ENCODE measurements around the gene VAMP5.

DNA sequence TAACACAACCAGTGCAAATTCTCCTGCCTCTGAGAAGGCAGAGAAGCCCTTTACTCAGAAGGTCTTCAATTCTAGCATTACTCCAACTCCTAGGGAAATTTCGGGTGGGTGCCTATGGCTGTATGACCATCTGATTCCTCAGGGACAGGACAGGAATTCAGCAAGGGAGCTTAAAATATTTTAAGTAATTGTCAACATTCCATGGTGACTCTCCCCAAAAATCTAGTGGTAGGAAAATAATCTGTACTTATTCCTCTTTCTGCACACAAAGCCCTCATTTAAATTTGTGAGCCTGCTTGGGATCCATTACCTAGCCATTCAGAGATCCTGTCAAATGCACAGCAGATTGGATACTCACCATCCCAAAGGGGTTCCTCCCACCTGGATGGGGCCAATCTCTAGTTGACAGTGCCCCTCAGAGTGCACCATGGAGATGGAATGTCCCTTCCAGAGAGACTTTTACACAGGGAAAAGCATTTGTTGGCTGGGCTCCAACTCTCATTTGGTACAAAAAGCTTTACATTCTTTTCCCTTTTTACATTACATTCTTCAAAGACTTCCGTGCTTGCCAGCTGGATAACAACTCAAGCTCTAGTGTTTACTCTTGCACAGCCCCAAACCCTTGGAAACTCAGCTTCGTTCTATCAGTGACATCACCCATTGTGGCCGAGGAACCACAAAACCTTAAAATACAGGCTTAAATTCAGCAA, 21.3 kb downstream of the VAMP5 start:
- TF ChIP-seq, protein P1, sequence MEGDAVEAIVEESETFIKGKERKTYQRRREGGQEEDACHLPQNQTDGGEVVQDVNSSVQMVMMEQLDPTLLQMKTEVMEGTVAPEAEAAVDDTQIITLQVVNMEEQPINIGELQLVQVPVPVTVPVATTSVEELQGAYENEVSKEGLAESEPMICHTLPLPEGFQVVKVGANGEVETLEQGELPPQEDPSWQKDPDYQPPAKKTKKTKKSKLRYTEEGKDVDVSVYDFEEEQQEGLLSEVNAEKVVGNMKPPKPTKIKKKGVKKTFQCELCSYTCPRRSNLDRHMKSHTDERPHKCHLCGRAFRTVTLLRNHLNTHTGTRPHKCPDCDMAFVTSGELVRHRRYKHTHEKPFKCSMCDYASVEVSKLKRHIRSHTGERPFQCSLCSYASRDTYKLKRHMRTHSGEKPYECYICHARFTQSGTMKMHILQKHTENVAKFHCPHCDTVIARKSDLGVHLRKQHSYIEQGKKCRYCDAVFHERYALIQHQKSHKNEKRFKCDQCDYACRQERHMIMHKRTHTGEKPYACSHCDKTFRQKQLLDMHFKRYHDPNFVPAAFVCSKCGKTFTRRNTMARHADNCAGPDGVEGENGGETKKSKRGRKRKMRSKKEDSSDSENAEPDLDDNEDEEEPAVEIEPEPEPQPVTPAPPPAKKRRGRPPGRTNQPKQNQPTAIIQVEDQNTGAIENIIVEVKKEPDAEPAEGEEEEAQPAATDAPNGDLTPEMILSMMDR (IDR thresholded peaks at IDR 0.05) = no peak
- TF ChIP-seq POLR2A (IDR thresholded peaks at IDR 0.05) (no peak), POLR2AphosphoS5 (IDR thresholded peaks at IDR 0.05; ENCODE audit: insufficient read depth in 1 of 2, low read depth in 1 of 2) (no peak)

Data from vagina (tissue), 2 donors.